ENCODE results near the gene FKTN.

FKTN gene

GRCh38 chr9:105636331-105636730 lies 78.4 kb downstream of the FKTN start:
- no peak for DNase-seq

DNA sequence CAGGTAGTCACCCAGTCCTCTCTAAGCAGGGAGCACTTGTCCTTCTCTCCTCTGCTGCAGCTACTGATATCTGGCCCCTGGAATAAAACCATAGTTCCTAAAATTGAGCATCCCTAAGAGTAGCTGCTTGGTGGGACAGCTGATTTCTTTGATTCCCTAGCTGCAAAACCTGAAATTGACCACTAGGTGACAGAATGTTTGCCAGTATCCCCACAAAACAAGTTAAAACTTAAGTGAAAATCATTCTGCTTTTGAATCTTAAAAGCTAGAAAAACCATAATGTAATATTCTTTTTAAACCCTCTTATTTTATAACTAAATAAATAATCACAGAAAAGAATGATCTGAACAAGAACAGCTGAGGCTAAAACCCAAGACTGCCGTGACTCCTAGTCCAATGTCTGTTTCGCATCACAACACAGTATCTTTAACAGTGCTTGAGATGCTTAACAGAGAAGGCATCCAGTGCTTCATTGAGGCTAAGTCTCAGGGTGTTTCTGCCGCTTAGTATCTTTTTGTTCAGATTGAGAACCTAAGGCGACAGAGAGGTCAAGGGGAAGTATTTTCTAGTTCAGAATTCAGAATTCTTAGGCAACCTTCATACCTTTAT lies 80.0 kb downstream of the FKTN start:
- no peak for DNase-seq

GRCh38 chr9:105639936-105640335 lies 82.0 kb downstream of the FKTN start:
- DNase-seq = no peak

DNA sequence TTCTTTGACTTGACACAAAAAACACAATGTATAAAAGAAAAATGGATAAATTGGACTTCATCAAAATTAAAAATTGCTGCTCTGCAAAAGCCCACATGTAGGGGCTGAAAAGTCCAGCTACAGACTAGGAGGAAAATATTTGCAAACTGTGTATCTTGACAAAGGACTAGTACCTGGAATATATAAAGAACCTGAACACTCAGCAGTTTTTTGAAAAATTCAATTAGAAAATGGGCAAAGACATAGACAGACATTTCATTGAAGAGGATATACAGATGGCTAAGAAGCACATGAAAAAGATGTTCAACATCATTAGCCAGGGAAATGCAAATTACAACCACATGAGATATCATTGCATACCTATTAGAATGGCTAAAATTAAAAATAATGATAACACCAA lies 85.9 kb downstream of the FKTN start:
- no peak for DNase-seq

GRCh38 chr9:105646879-105647594 lies 89.1 kb downstream of the FKTN start:
- no peak for DNase-seq

DNA sequence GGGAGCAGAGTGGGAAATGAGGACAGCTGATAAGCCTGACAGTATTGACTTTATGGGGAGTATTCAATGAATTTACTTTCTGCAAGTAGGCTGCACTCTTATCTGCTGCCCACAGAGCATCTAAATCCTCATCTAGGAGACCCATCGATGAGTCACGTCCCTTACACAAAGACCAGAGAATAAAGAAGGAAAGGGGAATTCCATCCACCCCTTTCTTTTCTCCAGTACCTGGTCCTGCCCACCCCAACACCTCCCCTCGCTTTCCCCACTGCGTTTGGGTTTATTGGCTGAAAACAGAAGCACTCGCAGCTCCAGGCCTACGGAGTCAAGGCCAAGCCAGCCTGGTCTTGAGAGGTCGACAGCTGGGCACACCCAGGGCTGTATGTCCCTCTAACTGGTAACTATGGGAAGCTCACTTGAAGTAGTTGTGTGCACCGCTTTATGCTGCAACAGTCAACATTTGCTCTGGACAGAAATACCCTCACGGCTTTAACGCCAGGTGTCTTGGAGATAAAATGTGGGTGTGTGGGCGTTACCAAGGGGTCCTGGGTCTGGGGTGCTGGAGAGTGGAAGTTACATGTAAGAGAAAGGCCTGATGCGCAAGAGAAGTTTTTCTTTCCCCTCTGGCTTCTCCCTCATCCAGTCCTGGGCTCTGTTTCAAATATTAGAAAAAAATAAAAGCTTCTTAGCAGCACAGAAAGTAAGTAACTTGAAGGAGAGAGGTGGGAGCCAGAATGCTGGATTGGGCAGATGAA lies 89.8 kb downstream of the FKTN start:
- DNase-seq = no peak

GRCh38 chr9:105651806-105652205 lies 93.9 kb downstream of the FKTN start:
- DNase-seq = no peak

DNA sequence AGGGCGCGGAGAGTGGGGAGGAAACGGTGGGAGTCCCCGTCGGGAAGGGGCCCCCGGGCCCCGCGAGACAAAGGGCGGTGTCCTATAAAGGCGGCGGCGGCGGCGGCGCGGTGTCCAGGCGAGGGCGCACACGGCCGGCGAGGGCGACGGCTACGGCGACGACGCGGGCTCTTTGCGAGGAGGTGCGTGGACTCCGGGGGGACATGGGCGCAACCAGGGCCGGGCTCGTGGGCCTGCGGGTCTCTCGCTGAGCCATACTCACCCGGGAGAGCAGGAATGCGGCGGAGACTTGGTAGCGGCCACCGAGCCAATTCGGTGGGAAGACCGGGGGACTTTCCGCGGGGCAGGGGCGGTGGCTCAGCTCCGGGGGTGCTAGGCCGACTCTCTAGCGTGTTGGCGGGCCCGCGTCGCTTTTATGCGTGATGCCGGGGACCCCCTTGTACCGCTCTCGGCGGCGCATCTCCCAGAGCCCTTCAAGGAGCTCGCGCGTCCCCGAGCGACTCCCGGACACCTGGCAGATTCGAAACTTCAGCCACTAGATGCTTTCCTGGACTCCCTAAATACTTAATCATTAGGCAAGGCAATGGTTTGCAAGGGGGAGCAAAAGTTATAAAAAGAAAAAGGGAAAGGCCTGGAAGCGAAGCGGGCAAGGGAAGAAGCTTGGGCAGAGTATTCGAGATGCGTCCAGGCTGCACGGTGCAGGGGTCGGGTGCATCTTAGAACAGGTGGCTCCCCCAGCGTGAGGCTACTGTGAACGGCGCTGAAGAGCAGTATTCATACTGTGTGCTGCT lies 98.4 kb downstream of the FKTN start:
- DNase-seq = peak; percentile 58

DNA sequence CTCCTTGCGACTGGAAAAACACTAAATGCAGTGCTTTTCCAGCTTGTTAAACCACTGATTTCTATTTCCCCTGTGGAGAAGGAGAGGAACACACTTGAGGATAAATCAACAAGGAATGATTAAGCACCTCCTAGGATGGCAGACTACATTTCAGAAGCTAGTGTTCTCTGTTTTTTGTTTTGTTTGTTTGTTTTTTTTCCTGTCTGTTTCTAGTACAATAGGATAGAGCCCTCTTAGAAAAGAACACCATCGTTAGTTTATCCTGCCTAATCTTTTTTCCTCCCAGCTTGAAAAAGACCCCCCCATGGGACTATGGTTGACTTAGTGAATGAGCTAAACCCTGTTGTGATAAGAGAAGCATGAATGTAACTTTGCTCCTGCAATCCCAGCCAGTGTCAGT lies 100.4 kb downstream of the FKTN start:
- DNase-seq = no peak

DNA sequence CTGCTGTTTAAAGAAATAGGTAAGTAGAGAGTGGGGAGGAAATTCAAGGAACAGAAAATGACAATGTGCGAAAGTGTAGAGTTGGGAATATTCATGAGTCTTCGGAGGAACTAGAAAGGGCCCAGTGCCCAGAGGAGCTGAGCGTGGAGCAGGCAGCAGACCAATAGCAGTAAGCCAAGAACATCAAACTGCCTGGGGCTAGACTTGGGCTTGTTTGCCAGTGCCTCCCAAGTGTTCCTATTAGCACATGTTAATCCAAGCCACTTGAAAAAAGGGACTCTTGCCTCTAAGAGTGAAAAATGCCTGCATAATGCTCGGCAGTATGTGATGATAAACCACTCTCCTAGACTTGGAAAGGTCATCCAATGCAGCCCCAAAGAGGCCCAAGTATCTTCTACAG lies 103.1 kb downstream of the FKTN start:
- no peak for DNase-seq

DNA sequence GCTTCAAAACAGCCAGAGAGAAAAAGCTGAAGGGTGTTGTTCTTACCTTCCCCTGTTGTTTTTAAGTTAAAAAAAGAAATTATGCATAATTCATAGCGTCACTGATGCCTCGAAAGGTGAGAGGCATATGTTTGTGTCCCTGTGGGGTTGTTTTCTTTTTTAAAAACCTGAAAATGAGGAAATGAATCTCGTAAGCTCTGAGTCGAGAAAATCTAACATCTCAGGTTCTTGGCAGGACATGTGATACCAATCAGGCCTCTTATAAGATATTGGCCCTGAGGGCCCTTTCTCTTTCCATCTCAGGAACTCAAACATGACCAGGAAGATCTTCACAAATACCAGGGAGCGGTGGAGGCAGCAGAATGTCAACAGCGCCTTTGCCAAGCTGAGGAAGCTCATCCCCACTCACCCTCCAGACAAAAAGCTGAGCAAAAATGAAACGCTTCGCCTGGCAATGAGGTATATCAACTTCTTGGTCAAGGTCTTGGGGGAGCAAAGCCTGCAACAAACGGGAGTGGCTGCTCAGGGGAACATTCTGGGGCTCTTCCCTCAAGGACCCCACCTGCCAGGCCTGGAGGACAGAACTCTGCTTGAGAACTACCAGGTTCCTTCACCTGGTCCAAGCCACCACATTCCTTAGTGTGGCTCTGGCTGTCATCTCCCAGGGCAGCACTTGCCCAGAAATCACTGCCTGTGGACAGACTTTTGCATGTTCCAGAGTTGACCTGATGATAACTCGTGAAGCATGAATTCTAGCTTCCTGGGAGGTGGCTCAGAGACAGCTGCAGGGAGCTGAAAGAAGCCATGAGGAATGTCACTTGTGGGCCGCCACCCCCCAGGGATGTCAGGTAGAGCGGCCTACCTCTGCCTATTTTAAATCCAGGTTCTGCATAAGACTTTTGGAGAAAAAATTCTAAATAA lies 104.5 kb downstream of the FKTN start, which contains the start of gene TAL2:
Gene TAL2, plus strand, starts transcription at position 274 of the 921 bp plus-strand sequence. Its CDS starts 40 bp downstream, at position 314.
- DNase-seq = no peak

- no peak for DNase-seq
These were observed 106.0 kb downstream of the FKTN start for GRCh38 chr9:105663914-105664313.

- DNase-seq = no peak
These were observed 109.9 kb downstream of the FKTN start for GRCh38 chr9:105667867-105668266.

- no peak for DNase-seq
These were observed 112.4 kb downstream of the FKTN start for GRCh38 chr9:105670315-105670714.

GRCh38 chr9:105670775-105671174 lies 112.8 kb downstream of the FKTN start:
- DNase-seq = no peak

DNA sequence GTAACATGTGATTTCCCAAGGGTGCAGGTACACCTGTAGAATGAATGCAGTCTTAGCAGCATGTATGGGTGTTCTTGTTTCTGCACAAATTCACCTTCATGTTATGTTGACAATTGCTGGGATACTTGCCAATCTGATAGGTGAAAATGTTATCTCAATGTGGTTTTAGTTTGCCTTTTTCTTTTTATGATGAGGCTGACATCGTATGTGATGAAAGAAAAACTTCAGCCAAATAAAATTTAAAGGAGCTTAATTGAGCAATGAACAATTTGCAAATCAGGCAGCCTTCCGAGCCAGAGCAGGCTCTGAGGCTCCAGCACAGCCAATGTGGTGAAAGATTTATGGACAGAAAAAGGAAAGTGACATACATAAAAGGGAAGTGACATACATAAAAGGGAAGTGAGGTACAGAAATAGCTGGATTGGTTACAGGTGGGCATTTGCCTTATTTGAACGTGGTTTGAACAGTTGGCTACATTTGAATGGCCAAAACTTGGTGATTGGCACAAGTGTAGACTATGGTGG lies 114.8 kb downstream of the FKTN start:
- DNase-seq = no peak

GRCh38 chr9:105673850-105674387 lies 116.0 kb downstream of the FKTN start:
- no peak for DNase-seq

DNA sequence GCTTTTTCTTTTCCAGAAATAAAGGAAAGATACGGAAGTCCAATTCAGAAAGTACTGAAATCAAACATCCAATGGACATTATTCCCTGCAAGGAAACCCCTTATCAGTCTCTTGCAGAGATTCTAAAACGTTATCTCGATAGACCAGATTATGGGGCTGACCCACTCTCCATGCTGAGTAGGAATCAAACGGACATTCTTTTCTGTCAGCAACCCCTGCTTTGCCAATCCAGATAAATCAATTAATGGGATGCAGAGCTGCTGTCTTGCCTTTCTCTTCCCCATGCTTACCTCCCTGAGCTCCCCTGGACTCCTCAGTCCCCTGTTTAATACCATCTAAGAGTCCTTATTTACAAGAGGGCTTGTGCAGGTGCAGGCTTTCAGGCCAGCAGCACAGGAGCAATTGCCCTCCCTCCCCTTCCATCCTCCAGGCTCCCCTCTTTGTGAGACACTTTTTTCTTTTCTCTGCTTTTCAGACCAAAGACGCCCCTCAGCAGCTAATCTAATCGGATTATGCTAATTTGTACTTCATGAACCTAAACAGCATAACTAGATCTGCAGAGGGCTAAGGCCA lies 118.5 kb downstream of the FKTN start:
- DNase-seq = no peak

GRCh38 chr9:105678163-105678562 lies 120.2 kb downstream of the FKTN start:
- DNase-seq = no peak

GRCh38 chr9:105678781-105679180 lies 120.8 kb downstream of the FKTN start:
- no peak for DNase-seq
